H1 (cell line): ENCODE results near the gene FAM193A. TPM values are rescaled to one million over a fixed set of nuclear protein-coding genes. Genes with fewer than 3 reads are reported as not detected.

ENCODE experiments used
- EZH2 ChIP-seq: fragments of 200-600 bp; sonication (generic); IDR thresholded peaks from 2 replicates; pipeline ENCODE4 v1.7.1; 2012; ENCODE audit warnings: low read depth, mild to moderate bottlenecking, moderate library complexity, low read length, inconsistent platforms; ENCODE audit not compliant: severe bottlenecking
- POU5F1 ChIP-seq: IDR thresholded peaks from 2 replicates; pipeline ENCODE4 v1.6.1; 2011; ENCODE audit warnings: low read depth, mild to moderate bottlenecking, low read length, moderate library complexity
- TAF1 ChIP-seq: IDR thresholded peaks from 2 replicates; pipeline ENCODE4 v1.6.1; 2011; ENCODE audit warnings: mild to moderate bottlenecking, low read depth, low read length
- polyA plus RNA-seq, 7 experiments: library from polyadenylated mRNA; depleted of rRNA in 3 of 7; stranded (reverse) in 5 of 7; unstranded in 2 of 7; fragments of >200 nt in 5 of 7; fragments of 200-250 nt in 2 of 7; gene quantifications; 1 replicate in 5 of 7; 2 replicates in 1 of 7; 4 replicates in 1 of 7; pipeline versions ENCODE4 v1.2.1 to v1.2.3, GENCODE V29; 2011 to 2013; ENCODE audit warnings: missing spikeins in 2 of 7, mixed read lengths in 2 of 7
- total RNA-seq: library from RNA; stranded (reverse); fragmentation: NEBNext Ultra II Directional; extraction: Animal tissue kit (Norgen Biotek cat#: 25700); gene quantifications from 2 replicates; pipeline ENCODE4 v1.2.1, GENCODE V29; 2021

The FAM193A gene
- total and polyA plus RNA-seq, 2 of the 8 experiments (the other 6 are each of a cell fraction or from before 2014, with no cell fraction given): 8.7 to 26.2 TPM

GRCh38 chr4:2684486-2684885, 148.0 kb downstream of the FAM193A start (continued):
- no peak for TF ChIP-seq EZH2
- TF ChIP-seq POU5F1: no peak
- TF ChIP-seq TAF1: no peak
